IMR-90 (cell line): Measurements from ENCODE around the gene FANCM. TPM values are rescaled to one million over a fixed set of nuclear protein-coding genes. Genes with fewer than 3 reads are reported as not detected.

Experiments used
- ATAC-seq: fragments of 200-7000 bp; cut with Tn5 transposase; 2 replicates; pipeline ENCODE4 v1.9.1; 2020; ENCODE audit warnings: low read depth, mild to moderate bottlenecking, moderate library complexity
- BruUV-seq: library from RNA; stranded (reverse); fragments of 400-500 nt; replicated peaks from 2 replicates; lab custom pipeline; 2021; lab: Mats Ljungman, UMichigan
- CTCF ChIA-PET: fragments of 300-600 bp; formaldehyde crosslinking; extraction: SDS; loops from one replicate; lab custom pipeline; 2021; ENCODE audit warnings: antibody characterized with exemption; lab: Yijun Ruan, JAX
- POLR2A ChIA-PET: fragments of 300-600 bp; sonication (Branson Sonifier 250); formaldehyde crosslinking; loops from one replicate; lab custom pipeline; 2022; ENCODE audit warnings: antibody characterized with exemption; ENCODE audit not compliant: unreplicated experiment; lab: Charles Lee
- DNase-seq: peaks from one replicate; pipeline ENCODE4 v3.0.0; 2013
- H2AFZ ChIP-seq: replicated peaks from 2 replicates; pipeline ENCODE3; 2013; ENCODE audit warnings: low read length, mild to moderate bottlenecking; ENCODE audit not compliant: poor library complexity
- H2AK5ac ChIP-seq: 2 replicates; pipeline ENCODE4 v1.6.1; 2013; ENCODE audit warnings: low read depth, low read length, inconsistent platforms
- H2AK9ac ChIP-seq: replicated peaks from 2 replicates; pipeline ENCODE3; 2013; ENCODE audit warnings: mild to moderate bottlenecking, low read depth, low read length, moderate library complexity; ENCODE audit not compliant: poor library complexity
- H2BK120ac ChIP-seq: 2 replicates; pipeline ENCODE4 v1.6.1; 2013; ENCODE audit warnings: low read depth, low read length, inconsistent platforms
- H2BK15ac ChIP-seq: 3 replicates; pipeline ENCODE4 v1.6.1; 2013; ENCODE audit warnings: low read depth, low read length, inconsistent platforms
- H2BK20ac ChIP-seq: 2 replicates; pipeline ENCODE4 v1.6.1; 2013; ENCODE audit warnings: low read depth, mild to moderate bottlenecking, inconsistent platforms, low read length, moderate library complexity
- H2BK5ac ChIP-seq: 2 replicates; pipeline ENCODE4 v1.6.1; 2013; ENCODE audit warnings: mild to moderate bottlenecking, low read depth, low read length, inconsistent platforms; ENCODE audit not compliant: poor library complexity, severe bottlenecking
- H3K14ac ChIP-seq: replicated peaks from 2 replicates; pipeline ENCODE4 v1.6.1; 2013; ENCODE audit warnings: low read depth, low read length, inconsistent platforms
- H3K18ac ChIP-seq: 2 replicates; pipeline ENCODE4 v1.6.1; 2013; ENCODE audit warnings: low read depth, low read length, control low read depth
- H3K23ac ChIP-seq: 2 replicates; pipeline ENCODE4 v1.6.1; 2013; ENCODE audit warnings: low read depth, low read length, inconsistent platforms
- H3K27ac ChIP-seq: 2 replicates; pipeline ENCODE4 v1.5.1; 2013; ENCODE audit warnings: mild to moderate bottlenecking, control low read depth, low read length; ENCODE audit not compliant: insufficient read depth
- H3K27me3 ChIP-seq: 2 replicates; pipeline ENCODE4 v1.6.1; 2013; ENCODE audit warnings: low read length; ENCODE audit not compliant: control insufficient read depth, insufficient read depth
- H3K36me3 ChIP-seq: 2 replicates; pipeline ENCODE4 v1.6.1; 2013; ENCODE audit warnings: low read length, mixed read lengths; ENCODE audit not compliant: control insufficient read depth, insufficient read depth
- H3K4ac ChIP-seq: 2 replicates; pipeline ENCODE4 v1.6.1; 2013; ENCODE audit warnings: low read depth, low read length, inconsistent platforms
- H3K4me1 ChIP-seq: 2 replicates; pipeline ENCODE4 v1.6.1; 2013; ENCODE audit warnings: low read length, mixed read lengths; ENCODE audit not compliant: control insufficient read depth, insufficient read depth
- H3K4me2 ChIP-seq: 2 replicates; pipeline ENCODE4 v1.6.1; 2013; ENCODE audit warnings: low read depth, mild to moderate bottlenecking, control low read depth, low read length, moderate library complexity
- H3K4me3 ChIP-seq: 2 replicates; pipeline ENCODE4 v1.5.1; 2013; ENCODE audit warnings: low read depth, mild to moderate bottlenecking, control low read depth, low read length, moderate library complexity; ENCODE audit not compliant: insufficient read depth
- H3K56ac ChIP-seq: 2 replicates; pipeline ENCODE4 v1.6.1; 2013; ENCODE audit warnings: low read length, inconsistent platforms; ENCODE audit not compliant: insufficient read depth; ENCODE audit errors: extremely low read depth
- H3K79me1 ChIP-seq, 2 experiments: 2 replicates each; pipeline ENCODE4 v1.6.1; 2013; ENCODE audit warnings: low read length in 2 of 2, inconsistent platforms in 1 of 2, low read depth in 1 of 2
- H3K9ac ChIP-seq: 2 replicates; pipeline ENCODE4 v1.6.1; 2013; ENCODE audit warnings: low read depth, low read length, control low read depth
- H3K9me1 ChIP-seq: 2 replicates; pipeline ENCODE4 v1.6.1; 2013; ENCODE audit warnings: low read length, inconsistent platforms; ENCODE audit not compliant: insufficient read depth
- H3K9me3 ChIP-seq: 2 replicates; pipeline ENCODE4 v1.6.1; 2013; ENCODE audit warnings: low read length; ENCODE audit not compliant: control insufficient read depth, insufficient read depth
- H4K20me1 ChIP-seq: 2 replicates; pipeline ENCODE4 v1.6.1; 2013; ENCODE audit warnings: low read length, inconsistent platforms; ENCODE audit not compliant: insufficient read depth
- H4K5ac ChIP-seq: 2 replicates; pipeline ENCODE4 v1.6.1; 2013; ENCODE audit warnings: mild to moderate bottlenecking, low read depth, low read length, control low read depth
- H4K8ac ChIP-seq, 2 experiments: 2 replicates each; pipeline ENCODE4 v1.6.1; 2013; ENCODE audit warnings: low read depth in 2 of 2, low read length in 2 of 2, control low read depth in 1 of 2, inconsistent platforms in 1 of 2
- H4K91ac ChIP-seq: 2 replicates; pipeline ENCODE4 v1.6.1; 2013; ENCODE audit warnings: low read depth, low read length, inconsistent platforms; ENCODE audit not compliant: insufficient read depth
- BHLHE40 ChIP-seq: fragments of 150-350 bp; IDR thresholded peaks from 2 replicates; pipeline ENCODE4 v1.6.1; 2016; ENCODE audit warnings: mild to moderate bottlenecking, low read depth, low read length
- CEBPB ChIP-seq: IDR thresholded peaks from 2 replicates; pipeline ENCODE4 v1.6.1; 2012; ENCODE audit warnings: low read depth, low read length, improper control_type of control experiment
- CHD1 ChIP-seq: IDR thresholded peaks from 2 replicates; pipeline ENCODE4 v1.6.1; 2012; ENCODE audit warnings: low read depth, low read length, improper control_type of control experiment
- FOS ChIP-seq: fragments of 150-350 bp; IDR thresholded peaks from 2 replicates; pipeline ENCODE4 v1.6.1; 2016; ENCODE audit warnings: low read depth, low read length
- MAZ ChIP-seq: IDR thresholded peaks from 2 replicates; pipeline ENCODE4 v1.6.1; 2012; ENCODE audit warnings: low read depth, mild to moderate bottlenecking, low read length, improper control_type of control experiment, moderate library complexity, borderline replicate concordance
- MXI1 ChIP-seq: IDR thresholded peaks from 2 replicates; pipeline ENCODE4 v1.6.1; 2012; ENCODE audit warnings: low read depth, mild to moderate bottlenecking, low read length, moderate library complexity, borderline replicate concordance
- NFE2L2 ChIP-seq: fragments of 150-350 bp; IDR thresholded peaks from 2 replicates; pipeline ENCODE4 v1.6.1; 2016; ENCODE audit warnings: low read depth, mild to moderate bottlenecking, low read length
- POLR2A ChIP-seq: IDR thresholded peaks from 2 replicates; pipeline ENCODE4 v1.6.1; 2012; ENCODE audit warnings: mild to moderate bottlenecking, low read depth, low read length
- RAD21 ChIP-seq: IDR thresholded peaks from 2 replicates; pipeline ENCODE4 v1.6.1; 2012; ENCODE audit warnings: low read length, improper control_type of control experiment
- RCOR1 ChIP-seq: IDR thresholded peaks from 2 replicates; pipeline ENCODE4 v1.6.1; 2012; ENCODE audit warnings: mild to moderate bottlenecking, low read length, improper control_type of control experiment; ENCODE audit not compliant: insufficient replicate concordance
- RFX5 ChIP-seq: IDR thresholded peaks from 2 replicates; pipeline ENCODE4 v1.8.0; 2012; ENCODE audit warnings: low read depth, mild to moderate bottlenecking, low read length, moderate library complexity
- SMC3 ChIP-seq: fragments of 150-350 bp; IDR thresholded peaks from 2 replicates; pipeline ENCODE4 v1.6.1; 2016; ENCODE audit warnings: low read depth, mild to moderate bottlenecking, antibody characterized with exemption, low read length, moderate library complexity
- WGBS, 2 experiments: methylation state at CpG; one replicate each; pipeline versions ENCODE4 v1.1.5 to v1.1.7; 2013; ENCODE audit warnings: missing lambda C conversion rate in 2 of 2; ENCODE audit not compliant: insufficient read length in 1 of 2; ENCODE audit errors: extremely low coverage in 2 of 2; 5-methylcytosine and 5-hydroxymethylcytosine counted together
- dilution Hi-C: fragments of 300-500 bp; cut with HindIII; formaldehyde crosslinking; loops from one replicate; pipeline ENCODE4 v1.14.3; 2018; ENCODE audit warnings: low sequenced_read_pairs; ENCODE audit not compliant: unreplicated experiment
- in situ Hi-C: fragments of 300-500 bp; cut with MboI; formaldehyde crosslinking; loops from 3 replicates; pipeline ENCODE4 v1.14.3; 2019; ENCODE audit warnings: low sequenced_read_pairs, inconsistent platforms, mixed read lengths
- intact Hi-C: fragments of 100-400 bp; cut with micrococcal nuclease; formaldehyde crosslinking; loops from 2 replicates; pipeline ENCODE4 v1.10.0; 2022
- polyA plus RNA-seq, 3 experiments: library from polyadenylated mRNA; depleted of rRNA; stranded (reverse); fragments of >200 nt; gene quantifications; 2 replicates each; pipeline ENCODE4 v1.2.3, GENCODE V29; 2012; ENCODE audit warnings: low replicate concordance in 1 of 3
- total RNA-seq: library from RNA; depleted of rRNA; stranded (reverse); fragments of >200 nt; gene quantifications from 2 replicates; pipeline ENCODE4 v1.2.3, GENCODE V29; 2012
- TF ChIP-seq, protein P1 (sequence below): fragments of 150-350 bp; IDR thresholded peaks from 2 replicates; pipeline ENCODE4 v1.6.1; 2016; ENCODE audit warnings: low read depth, mild to moderate bottlenecking, low read length, moderate library complexity, borderline replicate concordance
- TF ChIP-seq, protein P2 (sequence below): fragments of 150-350 bp; IDR thresholded peaks from 2 replicates; pipeline ENCODE4 v1.6.1; 2017; ENCODE audit warnings: mild to moderate bottlenecking, antibody characterized with exemption, low read length, low read depth

FANCM gene
- total and polyA plus RNA-seq, 2 of the 4 experiments (the other 2 are of a cell fraction) = 1.7 to 7.0 TPM

- peaks cover 17% of the 10 kb centered on the region for H3K36me3 ChIP-seq
- H3K27me3 ChIP-seq = no peaks in the 10 kb centered on the region
- dilution Hi-C loops (no loop called here), intact Hi-C loops (no loop called here), in situ Hi-C loops (no loop called here)
- no peak overlapping the region for H3K4ac ChIP-seq
- BruUV-seq = no TSS peak
- no peak overlapping the region for H4K5ac ChIP-seq
- H3K9ac ChIP-seq = no peak overlapping the region
- no peak overlapping the region for H3K27ac ChIP-seq
- H4K20me1 ChIP-seq = peaks cover 18% of the 10 kb centered on the region
- H3K9me1 ChIP-seq = peaks cover under 1% of the 10 kb centered on the region; the same call in 1 of the 2 replicates
- no peak overlapping the region for H3K56ac ChIP-seq
- ChIA-PET CTCF (interaction anchor here (1.0 kb wide), 1 partner anchor 32 kb away, joined by 3 read pairs; no protein-coding TSS in a partner anchor), POLR2A (no interaction called here)
- no peak overlapping the region for H2BK15ac ChIP-seq
- H4K91ac ChIP-seq = no peak overlapping the region
- H3K4me1 ChIP-seq = no peaks in the 10 kb centered on the region
- DNase-seq (no peak), ATAC-seq (no peak)
- H4K8ac ChIP-seq = no peak overlapping the region
- no peak overlapping the region for H3K14ac ChIP-seq
- no peak overlapping the region for H2BK5ac ChIP-seq
- H2BK20ac ChIP-seq = no peak overlapping the region
- no peak overlapping the region for H2BK120ac ChIP-seq
- no peak overlapping the region for H3K4me2 ChIP-seq
- H3K23ac ChIP-seq = no peak overlapping the region
- H2AK5ac ChIP-seq = no peak overlapping the region
- no peak overlapping the region for H2AFZ ChIP-seq
- no peak for TF ChIP-seq MXI1
- no peak for TF ChIP-seq NFE2L2
- TF ChIP-seq MAZ = no peak
- TF ChIP-seq, protein P1, sequence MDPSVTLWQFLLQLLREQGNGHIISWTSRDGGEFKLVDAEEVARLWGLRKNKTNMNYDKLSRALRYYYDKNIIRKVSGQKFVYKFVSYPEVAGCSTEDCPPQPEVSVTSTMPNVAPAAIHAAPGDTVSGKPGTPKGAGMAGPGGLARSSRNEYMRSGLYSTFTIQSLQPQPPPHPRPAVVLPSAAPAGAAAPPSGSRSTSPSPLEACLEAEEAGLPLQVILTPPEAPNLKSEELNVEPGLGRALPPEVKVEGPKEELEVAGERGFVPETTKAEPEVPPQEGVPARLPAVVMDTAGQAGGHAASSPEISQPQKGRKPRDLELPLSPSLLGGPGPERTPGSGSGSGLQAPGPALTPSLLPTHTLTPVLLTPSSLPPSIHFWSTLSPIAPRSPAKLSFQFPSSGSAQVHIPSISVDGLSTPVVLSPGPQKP = no peak
- TF ChIP-seq SMC3 = no peak
- TF ChIP-seq RCOR1 = no peak
- no peak for TF ChIP-seq RAD21
- TF ChIP-seq CHD1 = no peak
- TF ChIP-seq, protein P2, sequence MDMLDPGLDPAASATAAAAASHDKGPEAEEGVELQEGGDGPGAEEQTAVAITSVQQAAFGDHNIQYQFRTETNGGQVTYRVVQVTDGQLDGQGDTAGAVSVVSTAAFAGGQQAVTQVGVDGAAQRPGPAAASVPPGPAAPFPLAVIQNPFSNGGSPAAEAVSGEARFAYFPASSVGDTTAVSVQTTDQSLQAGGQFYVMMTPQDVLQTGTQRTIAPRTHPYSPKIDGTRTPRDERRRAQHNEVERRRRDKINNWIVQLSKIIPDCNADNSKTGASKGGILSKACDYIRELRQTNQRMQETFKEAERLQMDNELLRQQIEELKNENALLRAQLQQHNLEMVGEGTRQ = no peak
- TF ChIP-seq BHLHE40 = no peak
- TF ChIP-seq RFX5 = no peak
- no peak for TF ChIP-seq CEBPB
- no peak for TF ChIP-seq POLR2A
- TF ChIP-seq FOS = no peak
- no peaks in the 10 kb centered on the region for H3K9me3 ChIP-seq
- H3K4me3 ChIP-seq = no peak overlapping the region
- peaks cover 22 to 28% of the 10 kb centered on the region in 2 experiments for H3K79me1 ChIP-seq
- no peak overlapping the region for H3K18ac ChIP-seq
- no CpG with 5 or more reads among the region's 4 CpGs for WGBS, 2 experiments
- no peak overlapping the region for H2AK9ac ChIP-seq
Measured at GRCh38 chr14:45096218-45096617, 39.5 kb upstream of the FANCM start.
